ENCODE measurements around the gene FXYD6. TPM values are rescaled to one million over a fixed set of nuclear protein-coding genes. Genes with fewer than 3 reads are reported as not detected.

The FXYD6 gene
- total RNA-seq, 1 experiment from 2014 or later: 12.2 TPM

DNA sequence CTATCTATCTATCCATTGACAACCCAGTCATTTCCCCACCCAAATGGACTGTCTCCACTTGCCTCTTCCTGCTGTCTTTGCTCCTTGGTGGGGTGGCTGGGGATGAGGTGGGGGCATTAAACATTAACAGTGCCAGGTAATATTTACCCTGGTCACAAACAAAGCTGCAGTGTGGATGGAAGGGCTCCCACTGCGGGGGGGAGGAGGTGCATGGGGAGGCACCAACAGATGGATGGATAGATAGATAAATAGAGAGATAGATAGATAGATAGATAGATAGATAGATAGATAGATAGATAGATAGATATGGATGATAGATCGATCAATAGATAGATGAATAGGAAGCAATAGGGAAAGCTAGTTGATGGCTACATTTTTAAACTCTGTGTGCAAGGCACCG, 49.6 kb downstream of the FXYD6 start:
- CTCF ChIA-PET: no interaction called here
- BruUV-seq (replicated peaks): no TSS peak

DNA sequence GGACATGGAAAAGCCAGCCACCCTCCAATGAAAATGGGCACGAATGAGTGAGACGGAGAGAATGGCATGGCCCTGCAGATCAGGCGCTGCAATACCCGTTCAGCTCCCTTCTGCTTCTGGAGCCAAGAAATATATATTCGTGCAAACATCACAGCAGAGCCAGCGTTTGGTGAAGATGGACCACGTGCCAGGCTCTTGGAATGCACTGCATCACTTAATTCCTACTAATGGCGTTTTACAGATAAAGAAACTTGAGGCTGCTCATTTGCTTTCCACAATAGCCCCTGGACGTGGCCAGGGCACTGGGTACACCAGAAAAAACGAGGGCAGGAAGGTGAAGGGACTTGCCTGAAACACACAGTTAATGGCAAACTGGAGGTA, 50.3 kb downstream of the FXYD6 start:
- Histone ChIP-seq H3K27me3 (replicated peaks; ENCODE audit: insufficient read depth, low read depth, low read length, poor library complexity) (no peaks in the 10 kb centered on the region), H3K4me1 (ENCODE audit: insufficient read depth, low read length, poor library complexity, severe bottlenecking) (no peaks in the 10 kb centered on the region), H3K9me3 (ENCODE audit: low read depth, low read length, poor library complexity, severe bottlenecking) (no peaks in the 10 kb centered on the region), H3K27ac (ENCODE audit: low read depth, low read length, poor library complexity, severe bottlenecking) (no peak overlapping the region), H3K36me3 (ENCODE audit: insufficient read depth, low read length, poor library complexity, severe bottlenecking) (no peaks in the 10 kb centered on the region), H3K4me3 (ENCODE audit: low read depth, low read length, poor library complexity, severe bottlenecking) (no peak overlapping the region)
- CTCF ChIA-PET: no interaction called here
- no peak for DNase-seq (ENCODE audit: low spot score)
- no TSS peak for BruUV-seq (replicated peaks)
- TF ChIP-seq EZH2 (IDR thresholded peaks at IDR 0.05; ENCODE audit: borderline replicate concordance, low read depth, low read length, poor library complexity, severe bottlenecking) (no peak), CTCF (conservative IDR thresholded peaks at IDR 0.05; ENCODE audit: low read depth, low read length) (no peak)
- POLR2A ChIA-PET (ENCODE audit: low non-redundant PET): no interaction called here
- intact Hi-C loops (cut with micrococcal nuclease; ENCODE audit: unreplicated experiment): no loop called here

More for the DNA sequence above, 49.6 kb downstream of the FXYD6 start:
- Histone ChIP-seq H3K4me3 (ENCODE audit: low read depth, low read length, poor library complexity, severe bottlenecking) (no peak overlapping the region), H3K27me3 (replicated peaks; ENCODE audit: insufficient read depth, low read depth, low read length, poor library complexity) (no peaks in the 10 kb centered on the region), H3K9me3 (ENCODE audit: low read depth, low read length, poor library complexity, severe bottlenecking) (no peaks in the 10 kb centered on the region), H3K36me3 (ENCODE audit: insufficient read depth, low read length, poor library complexity, severe bottlenecking) (no peaks in the 10 kb centered on the region), H3K4me1 (ENCODE audit: insufficient read depth, low read length, poor library complexity, severe bottlenecking) (no peaks in the 10 kb centered on the region), H3K27ac (ENCODE audit: low read depth, low read length, poor library complexity, severe bottlenecking) (no peak overlapping the region)
- intact Hi-C loops (cut with micrococcal nuclease; ENCODE audit: unreplicated experiment): no loop called here
- DNase-seq (ENCODE audit: low spot score): no peak
- TF ChIP-seq CTCF (conservative IDR thresholded peaks at IDR 0.05; ENCODE audit: low read depth, low read length) (no peak), EZH2 (IDR thresholded peaks at IDR 0.05; ENCODE audit: borderline replicate concordance, low read depth, low read length, poor library complexity, severe bottlenecking) (no peak)
- POLR2A ChIA-PET (ENCODE audit: low non-redundant PET): no interaction called here

GRCh38 chr11:117825538-117826189, 50.8 kb downstream of the FXYD6 start:
- Histone ChIP-seq H3K27me3 (replicated peaks; ENCODE audit: insufficient read depth, low read depth, low read length, poor library complexity) (no peaks in the 10 kb centered on the region), H3K27ac (ENCODE audit: low read depth, low read length, poor library complexity, severe bottlenecking) (no peak overlapping the region), H3K36me3 (ENCODE audit: insufficient read depth, low read length, poor library complexity, severe bottlenecking) (no peaks in the 10 kb centered on the region), H3K9me3 (ENCODE audit: low read depth, low read length, poor library complexity, severe bottlenecking) (no peaks in the 10 kb centered on the region), H3K4me1 (ENCODE audit: insufficient read depth, low read length, poor library complexity, severe bottlenecking) (no peaks in the 10 kb centered on the region), H3K4me3 (ENCODE audit: low read depth, low read length, poor library complexity, severe bottlenecking) (no peak overlapping the region)
- intact Hi-C loops (cut with micrococcal nuclease; ENCODE audit: unreplicated experiment): no loop called here
- no TSS peak for BruUV-seq (replicated peaks)
- CTCF ChIA-PET: no interaction called here
- POLR2A ChIA-PET (ENCODE audit: low non-redundant PET): no interaction called here
- DNase-seq (ENCODE audit: low spot score): no peak
- TF ChIP-seq EZH2 (IDR thresholded peaks at IDR 0.05; ENCODE audit: borderline replicate concordance, low read depth, low read length, poor library complexity, severe bottlenecking) (no peak), CTCF (conservative IDR thresholded peaks at IDR 0.05; ENCODE audit: low read depth, low read length) (no peak)

All from A673 (cell line).